GM23338 (cell line): ENCODE data around the gene TMEM145. TPM values are rescaled to one million over a fixed set of nuclear protein-coding genes. Genes with fewer than 3 reads are reported as not detected.

ENCODE experiments used
- ATAC-seq: fragments of 200-7000 bp; cut with Tn5 transposase; 3 replicates; pipeline ENCODE4 v1.9.1; 2020
- DNase-seq: peaks from one replicate; pipeline ENCODE4 v3.0.0-alpha.2; 2015; ENCODE audit warnings: low spot score
- H2AFZ ChIP-seq: fragments of 200-600 bp; sonication (generic); 2 replicates; pipeline ENCODE4 v1.8.0; 2016; ENCODE audit warnings: antibody characterized with exemption, mild to moderate bottlenecking, moderate library complexity
- H3F3A ChIP-seq: fragments of 200-600 bp; sonication (generic); replicated peaks from 2 replicates; pipeline ENCODE4 v1.8.0; 2017; ENCODE audit warnings: antibody characterized with exemption, mixed run types, low read depth
- H3K27ac ChIP-seq: fragments of 200-600 bp; sonication (generic); 2 replicates; pipeline ENCODE4 v1.6.1; 2016; ENCODE audit warnings: low read depth
- H3K27me3 ChIP-seq: fragments of 200-600 bp; sonication (generic); 2 replicates; pipeline ENCODE4 v1.8.0; 2016; ENCODE audit warnings: mild to moderate bottlenecking, mixed run types, moderate library complexity; ENCODE audit not compliant: insufficient read depth
- H3K36me3 ChIP-seq: fragments of 200-600 bp; sonication (generic); 2 replicates; pipeline ENCODE4 v1.8.0; 2016; ENCODE audit warnings: mild to moderate bottlenecking; ENCODE audit not compliant: insufficient read depth
- H3K4me1 ChIP-seq: fragments of 200-600 bp; sonication (generic); 2 replicates; pipeline ENCODE4 v1.8.0; 2016; ENCODE audit warnings: mild to moderate bottlenecking, moderate library complexity; ENCODE audit not compliant: insufficient read depth
- H3K4me2 ChIP-seq: fragments of 200-600 bp; sonication (generic); 2 replicates; pipeline ENCODE4 v1.7.1; 2017; ENCODE audit warnings: mixed run types
- H3K4me3 ChIP-seq: fragments of 200-600 bp; sonication (generic); 2 replicates; pipeline ENCODE4 v1.6.1; 2016; ENCODE audit warnings: mixed run types
- H3K79me2 ChIP-seq: fragments of 200-600 bp; sonication (generic); replicated peaks from 2 replicates; pipeline ENCODE4 v1.8.0; 2017; ENCODE audit warnings: mild to moderate bottlenecking; ENCODE audit not compliant: insufficient read depth
- H3K9me2 ChIP-seq: fragments of 200-600 bp; sonication (generic); 2 replicates; pipeline ENCODE4 v1.8.0; 2017; ENCODE audit not compliant: insufficient read depth
- H4K20me1 ChIP-seq: fragments of 200-600 bp; sonication (generic); replicated peaks from 2 replicates; pipeline ENCODE4 v1.8.0; 2017; ENCODE audit warnings: mild to moderate bottlenecking; ENCODE audit not compliant: insufficient read depth
- H3K27ac Mint-ChIP-seq: 2 replicates; pipeline ENCODE4 v1.8.0; 2020; ENCODE audit warnings: inconsistent platforms, mild to moderate bottlenecking, moderate library complexity, mixed read lengths
- H3K27me3 Mint-ChIP-seq: 3 replicates; pipeline ENCODE4 v1.8.0; 2022; ENCODE audit warnings: low read depth, mild to moderate bottlenecking, moderate library complexity, mixed read lengths, inconsistent platforms; ENCODE audit not compliant: insufficient read depth, poor library complexity
- H3K36me3 Mint-ChIP-seq: 3 replicates; pipeline ENCODE4 v1.8.0; 2021; ENCODE audit warnings: low read depth, mild to moderate bottlenecking, inconsistent platforms, moderate library complexity, mixed read lengths
- H3K4me1 Mint-ChIP-seq: 3 replicates; pipeline ENCODE4 v1.8.0; 2020; ENCODE audit warnings: mild to moderate bottlenecking, inconsistent platforms, mixed read lengths
- H3K4me3 Mint-ChIP-seq: 3 replicates; pipeline ENCODE4 v1.8.0; 2021; ENCODE audit warnings: moderate library complexity, mild to moderate bottlenecking, inconsistent platforms, mixed read lengths
- H3K9me3 Mint-ChIP-seq: 3 replicates; pipeline ENCODE4 v1.8.0; 2020; ENCODE audit warnings: moderate library complexity, mild to moderate bottlenecking, inconsistent platforms, mixed read lengths
- CREB1 ChIP-seq: fragments of 250-450 bp; sonication (Bioruptor Pico); IDR thresholded peaks from 2 replicates; pipeline ENCODE4 v1.5.0; 2020; ENCODE audit warnings: low read depth, mild to moderate bottlenecking, moderate library complexity
- EZH2 ChIP-seq: fragments of 200-600 bp; sonication (generic); IDR thresholded peaks from one replicate; pipeline ENCODE4 v1.8.0; 2017; ENCODE audit warnings: antibody characterized with exemption, mild to moderate bottlenecking, low read depth; ENCODE audit not compliant: unreplicated experiment
- EZH2phosphoT487 ChIP-seq: fragments of 200-600 bp; sonication (generic); IDR thresholded peaks from one replicate; pipeline ENCODE4 v1.8.1; 2018; ENCODE audit warnings: antibody characterized with exemption; ENCODE audit not compliant: unreplicated experiment
- JUNB ChIP-seq: IDR thresholded peaks from one replicate; pipeline ENCODE4 v1.6.1; 2016; ENCODE audit warnings: antibody characterized with exemption; ENCODE audit not compliant: unreplicated experiment
- NANOG ChIP-seq: IDR thresholded peaks from 2 replicates; pipeline ENCODE4 v1.6.1; 2016; ENCODE audit warnings: antibody characterized with exemption, borderline replicate concordance
- POLR2AphosphoS5 ChIP-seq: IDR thresholded peaks from 2 replicates; pipeline ENCODE4 v1.6.1; 2016; ENCODE audit warnings: antibody characterized with exemption, low read depth
- STAT1 ChIP-seq: IDR thresholded peaks from one replicate; pipeline ENCODE4 v1.6.1; 2016; ENCODE audit warnings: antibody characterized with exemption; ENCODE audit not compliant: unreplicated experiment
- ZNF114 ChIP-seq: fragments of 250-450 bp; sonication (Bioruptor Pico); IDR thresholded peaks from 2 replicates; pipeline ENCODE4 v1.5.0; 2020; ENCODE audit warnings: mild to moderate bottlenecking, moderate library complexity
- ZNF331 ChIP-seq: fragments of 250-450 bp; sonication (Bioruptor Pico); IDR thresholded peaks from 2 replicates; pipeline ENCODE4 v1.5.0; 2020; ENCODE audit warnings: low read depth, mild to moderate bottlenecking, moderate library complexity
- polyA plus RNA-seq: library from polyadenylated mRNA; unstranded; fragments of >200 nt; fragmentation: Nextera tagmentation; extraction: Ambion mirVana; gene quantifications from 2 replicates; pipeline ENCODE4 v1.2.1, GENCODE V29; 2016
- total RNA-seq: library from RNA; depleted of rRNA; stranded (reverse); fragments of >200 nt; shearing (Covaris generic); gene quantifications from 2 replicates; pipeline ENCODE4 v1.2.3, GENCODE V29; 2014
- TF ChIP-seq, protein P1 (sequence below), 2 experiments: fragments of 200-600 bp in 1 of 2; sonication (generic) in 1 of 2; conservative IDR thresholded peaks; 2 replicates each; pipeline versions ENCODE4 v1.5.1 to v1.6.1; 2016 to 2017; ENCODE audit warnings: antibody characterized with exemption in 2 of 2, low read depth in 2 of 2, mild to moderate bottlenecking in 2 of 2, moderate library complexity in 1 of 2
- TF ChIP-seq, protein P2 (sequence below): IDR thresholded peaks from one replicate; pipeline ENCODE4 v1.6.1; 2018; ENCODE audit warnings: antibody characterized with exemption; ENCODE audit not compliant: unreplicated experiment
- TF ChIP-seq, protein P3 (sequence below): IDR thresholded peaks from 2 replicates; pipeline ENCODE4 v1.6.1; 2016; ENCODE audit warnings: antibody characterized with exemption
- TF ChIP-seq, protein P4 (sequence below): fragments of 250-450 bp; sonication (Bioruptor Pico); IDR thresholded peaks from 2 replicates; pipeline ENCODE4 v1.5.0; 2020; ENCODE audit warnings: mild to moderate bottlenecking, moderate library complexity

Gene TMEM145
- total and polyA plus RNA-seq, 2 experiments from 2014 or later, result 1.9 to 5.4 TPM

DNA sequence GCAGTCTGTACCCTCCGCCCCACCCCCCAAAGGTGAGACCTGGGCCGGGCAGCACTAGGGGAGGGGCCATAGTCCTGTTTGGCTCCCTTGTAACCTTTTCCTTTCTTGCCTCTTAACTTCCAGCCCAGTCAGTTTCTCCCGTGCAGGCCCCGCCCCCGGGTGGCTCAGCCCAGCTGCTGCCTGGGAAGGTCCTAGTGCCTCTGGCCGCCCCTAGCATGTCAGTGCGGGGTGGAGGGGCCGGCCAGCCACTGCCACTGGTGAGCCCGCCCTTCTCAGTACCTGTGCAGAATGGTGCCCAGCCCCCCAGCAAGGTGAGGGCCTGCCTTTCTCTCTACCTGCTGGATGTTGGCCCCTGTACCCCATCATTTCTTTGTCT, 21.7 kb upstream of the TMEM145 start:
- Histone ChIP-seq H3K4me1 (peaks cover 6% of the 10 kb centered on the region; the same call in 1 of the 2 replicates), H3K27me3 (no peaks in the 10 kb centered on the region), H3K36me3 (peaks cover 4% of the 10 kb centered on the region; the same call in 1 of the 2 replicates), H3K79me2 (no peaks in the 10 kb centered on the region), H3K4me3 (no peak overlapping the region), H3K4me2 (no peak overlapping the region), H4K20me1 (peaks cover 11% of the 10 kb centered on the region; the same call in 1 of the 2 replicates), H2AFZ (no peak overlapping the region), H3K9me2 (no peaks in the 10 kb centered on the region), H3K27ac (no peak overlapping the region), H3F3A (peaks cover 11% of the 10 kb centered on the region)
- peak; percentile 21 for ATAC-seq
- Mint-ChIP-seq H3K4me3 (peak overlapping the region; percentile 22; the same call in 1 of the 3 replicates), H3K4me1 (peaks cover 23% of the 10 kb centered on the region), H3K27ac (peak overlapping the region; percentile 67), H3K27me3 (peaks cover 16% of the 10 kb centered on the region), H3K36me3 (peaks cover 41% of the 10 kb centered on the region), H3K9me3 (no peaks in the 10 kb centered on the region)
- TF ChIP-seq EZH2 (no peak), EZH2phosphoT487 (no peak), NANOG (no peak), ZNF331 (CRISPR knock-in tag) (no peak), CREB1 (CRISPR knock-in tag) (no peak), ZNF114 (CRISPR knock-in tag) (no peak), POLR2AphosphoS5 (no peak; the same call in 1 of the 2 replicates), JUNB (no peak), STAT1 (no peak)
- TF ChIP-seq, protein P1, sequence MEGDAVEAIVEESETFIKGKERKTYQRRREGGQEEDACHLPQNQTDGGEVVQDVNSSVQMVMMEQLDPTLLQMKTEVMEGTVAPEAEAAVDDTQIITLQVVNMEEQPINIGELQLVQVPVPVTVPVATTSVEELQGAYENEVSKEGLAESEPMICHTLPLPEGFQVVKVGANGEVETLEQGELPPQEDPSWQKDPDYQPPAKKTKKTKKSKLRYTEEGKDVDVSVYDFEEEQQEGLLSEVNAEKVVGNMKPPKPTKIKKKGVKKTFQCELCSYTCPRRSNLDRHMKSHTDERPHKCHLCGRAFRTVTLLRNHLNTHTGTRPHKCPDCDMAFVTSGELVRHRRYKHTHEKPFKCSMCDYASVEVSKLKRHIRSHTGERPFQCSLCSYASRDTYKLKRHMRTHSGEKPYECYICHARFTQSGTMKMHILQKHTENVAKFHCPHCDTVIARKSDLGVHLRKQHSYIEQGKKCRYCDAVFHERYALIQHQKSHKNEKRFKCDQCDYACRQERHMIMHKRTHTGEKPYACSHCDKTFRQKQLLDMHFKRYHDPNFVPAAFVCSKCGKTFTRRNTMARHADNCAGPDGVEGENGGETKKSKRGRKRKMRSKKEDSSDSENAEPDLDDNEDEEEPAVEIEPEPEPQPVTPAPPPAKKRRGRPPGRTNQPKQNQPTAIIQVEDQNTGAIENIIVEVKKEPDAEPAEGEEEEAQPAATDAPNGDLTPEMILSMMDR (conservative IDR thresholded peaks at IDR 0.05; ENCODE audit: low read depth in 2 of 2), result no peak
- TF ChIP-seq, protein P2, sequence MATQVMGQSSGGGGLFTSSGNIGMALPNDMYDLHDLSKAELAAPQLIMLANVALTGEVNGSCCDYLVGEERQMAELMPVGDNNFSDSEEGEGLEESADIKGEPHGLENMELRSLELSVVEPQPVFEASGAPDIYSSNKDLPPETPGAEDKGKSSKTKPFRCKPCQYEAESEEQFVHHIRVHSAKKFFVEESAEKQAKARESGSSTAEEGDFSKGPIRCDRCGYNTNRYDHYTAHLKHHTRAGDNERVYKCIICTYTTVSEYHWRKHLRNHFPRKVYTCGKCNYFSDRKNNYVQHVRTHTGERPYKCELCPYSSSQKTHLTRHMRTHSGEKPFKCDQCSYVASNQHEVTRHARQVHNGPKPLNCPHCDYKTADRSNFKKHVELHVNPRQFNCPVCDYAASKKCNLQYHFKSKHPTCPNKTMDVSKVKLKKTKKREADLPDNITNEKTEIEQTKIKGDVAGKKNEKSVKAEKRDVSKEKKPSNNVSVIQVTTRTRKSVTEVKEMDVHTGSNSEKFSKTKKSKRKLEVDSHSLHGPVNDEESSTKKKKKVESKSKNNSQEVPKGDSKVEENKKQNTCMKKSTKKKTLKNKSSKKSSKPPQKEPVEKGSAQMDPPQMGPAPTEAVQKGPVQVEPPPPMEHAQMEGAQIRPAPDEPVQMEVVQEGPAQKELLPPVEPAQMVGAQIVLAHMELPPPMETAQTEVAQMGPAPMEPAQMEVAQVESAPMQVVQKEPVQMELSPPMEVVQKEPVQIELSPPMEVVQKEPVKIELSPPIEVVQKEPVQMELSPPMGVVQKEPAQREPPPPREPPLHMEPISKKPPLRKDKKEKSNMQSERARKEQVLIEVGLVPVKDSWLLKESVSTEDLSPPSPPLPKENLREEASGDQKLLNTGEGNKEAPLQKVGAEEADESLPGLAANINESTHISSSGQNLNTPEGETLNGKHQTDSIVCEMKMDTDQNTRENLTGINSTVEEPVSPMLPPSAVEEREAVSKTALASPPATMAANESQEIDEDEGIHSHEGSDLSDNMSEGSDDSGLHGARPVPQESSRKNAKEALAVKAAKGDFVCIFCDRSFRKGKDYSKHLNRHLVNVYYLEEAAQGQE, result no peak
- TF ChIP-seq, protein P3, sequence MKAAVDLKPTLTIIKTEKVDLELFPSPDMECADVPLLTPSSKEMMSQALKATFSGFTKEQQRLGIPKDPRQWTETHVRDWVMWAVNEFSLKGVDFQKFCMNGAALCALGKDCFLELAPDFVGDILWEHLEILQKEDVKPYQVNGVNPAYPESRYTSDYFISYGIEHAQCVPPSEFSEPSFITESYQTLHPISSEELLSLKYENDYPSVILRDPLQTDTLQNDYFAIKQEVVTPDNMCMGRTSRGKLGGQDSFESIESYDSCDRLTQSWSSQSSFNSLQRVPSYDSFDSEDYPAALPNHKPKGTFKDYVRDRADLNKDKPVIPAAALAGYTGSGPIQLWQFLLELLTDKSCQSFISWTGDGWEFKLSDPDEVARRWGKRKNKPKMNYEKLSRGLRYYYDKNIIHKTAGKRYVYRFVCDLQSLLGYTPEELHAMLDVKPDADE, result no peak; the same call in 1 of the 2 replicates
- TF ChIP-seq, protein P4, sequence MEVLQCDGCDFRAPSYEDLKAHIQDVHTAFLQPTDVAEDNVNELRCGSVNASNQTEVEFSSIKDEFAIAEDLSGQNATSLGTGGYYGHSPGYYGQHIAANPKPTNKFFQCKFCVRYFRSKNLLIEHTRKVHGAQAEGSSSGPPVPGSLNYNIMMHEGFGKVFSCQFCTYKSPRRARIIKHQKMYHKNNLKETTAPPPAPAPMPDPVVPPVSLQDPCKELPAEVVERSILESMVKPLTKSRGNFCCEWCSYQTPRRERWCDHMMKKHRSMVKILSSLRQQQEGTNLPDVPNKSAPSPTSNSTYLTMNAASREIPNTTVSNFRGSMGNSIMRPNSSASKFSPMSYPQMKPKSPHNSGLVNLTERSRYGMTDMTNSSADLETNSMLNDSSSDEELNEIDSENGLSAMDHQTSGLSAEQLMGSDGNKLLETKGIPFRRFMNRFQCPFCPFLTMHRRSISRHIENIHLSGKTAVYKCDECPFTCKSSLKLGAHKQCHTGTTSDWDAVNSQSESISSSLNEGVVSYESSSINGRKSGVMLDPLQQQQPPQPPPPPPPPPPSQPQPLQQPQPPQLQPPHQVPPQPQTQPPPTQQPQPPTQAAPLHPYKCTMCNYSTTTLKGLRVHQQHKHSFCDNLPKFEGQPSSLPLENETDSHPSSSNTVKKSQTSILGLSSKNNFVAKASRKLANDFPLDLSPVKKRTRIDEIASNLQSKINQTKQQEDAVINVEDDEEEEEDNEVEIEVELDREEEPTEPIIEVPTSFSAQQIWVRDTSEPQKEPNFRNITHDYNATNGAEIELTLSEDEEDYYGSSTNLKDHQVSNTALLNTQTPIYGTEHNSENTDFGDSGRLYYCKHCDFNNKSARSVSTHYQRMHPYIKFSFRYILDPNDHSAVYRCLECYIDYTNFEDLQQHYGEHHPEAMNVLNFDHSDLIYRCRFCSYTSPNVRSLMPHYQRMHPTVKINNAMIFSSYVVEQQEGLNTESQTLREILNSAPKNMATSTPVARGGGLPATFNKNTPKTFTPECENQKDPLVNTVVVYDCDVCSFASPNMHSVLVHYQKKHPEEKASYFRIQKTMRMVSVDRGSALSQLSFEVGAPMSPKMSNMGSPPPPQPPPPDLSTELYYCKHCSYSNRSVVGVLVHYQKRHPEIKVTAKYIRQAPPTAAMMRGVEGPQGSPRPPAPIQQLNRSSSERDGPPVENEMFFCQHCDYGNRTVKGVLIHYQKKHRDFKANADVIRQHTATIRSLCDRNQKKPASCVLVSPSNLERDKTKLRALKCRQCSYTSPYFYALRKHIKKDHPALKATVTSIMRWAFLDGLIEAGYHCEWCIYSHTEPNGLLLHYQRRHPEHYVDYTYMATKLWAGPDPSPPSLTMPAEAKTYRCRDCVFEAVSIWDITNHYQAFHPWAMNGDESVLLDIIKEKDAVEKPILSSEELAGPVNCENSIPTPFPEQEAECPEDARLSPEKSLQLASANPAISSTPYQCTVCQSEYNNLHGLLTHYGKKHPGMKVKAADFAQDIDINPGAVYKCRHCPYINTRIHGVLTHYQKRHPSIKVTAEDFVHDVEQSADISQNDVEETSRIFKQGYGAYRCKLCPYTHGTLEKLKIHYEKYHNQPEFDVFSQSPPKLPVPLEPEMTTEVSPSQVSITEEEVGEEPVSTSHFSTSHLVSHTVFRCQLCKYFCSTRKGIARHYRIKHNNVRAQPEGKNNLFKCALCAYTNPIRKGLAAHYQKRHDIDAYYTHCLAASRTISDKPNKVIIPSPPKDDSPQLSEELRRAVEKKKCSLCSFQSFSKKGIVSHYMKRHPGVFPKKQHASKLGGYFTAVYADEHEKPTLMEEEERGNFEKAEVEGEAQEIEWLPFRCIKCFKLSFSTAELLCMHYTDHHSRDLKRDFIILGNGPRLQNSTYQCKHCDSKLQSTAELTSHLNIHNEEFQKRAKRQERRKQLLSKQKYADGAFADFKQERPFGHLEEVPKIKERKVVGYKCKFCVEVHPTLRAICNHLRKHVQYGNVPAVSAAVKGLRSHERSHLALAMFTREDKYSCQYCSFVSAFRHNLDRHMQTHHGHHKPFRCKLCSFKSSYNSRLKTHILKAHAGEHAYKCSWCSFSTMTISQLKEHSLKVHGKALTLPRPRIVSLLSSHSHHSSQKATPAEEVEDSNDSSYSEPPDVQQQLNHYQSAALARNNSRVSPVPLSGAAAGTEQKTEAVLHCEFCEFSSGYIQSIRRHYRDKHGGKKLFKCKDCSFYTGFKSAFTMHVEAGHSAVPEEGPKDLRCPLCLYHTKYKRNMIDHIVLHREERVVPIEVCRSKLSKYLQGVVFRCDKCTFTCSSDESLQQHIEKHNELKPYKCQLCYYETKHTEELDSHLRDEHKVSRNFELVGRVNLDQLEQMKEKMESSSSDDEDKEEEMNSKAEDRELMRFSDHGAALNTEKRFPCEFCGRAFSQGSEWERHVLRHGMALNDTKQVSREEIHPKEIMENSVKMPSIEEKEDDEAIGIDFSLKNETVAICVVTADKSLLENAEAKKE (CRISPR knock-in tag), result no peak
- DNase-seq, result peak; percentile 61
